Measurements from ENCODE around the gene KRT71.
"Not testable (repeated sequence)": the region's sequence is repeated elsewhere in the genome, so short reads cannot be mapped to it uniquely, and the experiment has no call there.

KRT71 gene

GRCh38 chr12:52598966-52599365, 46.0 kb upstream of the KRT71 start:
- H3K36me3 ChIP-seq (ENCODE audit: insufficient read depth, low read length), result no peaks in the 10 kb centered on the region
- H3K79me2 ChIP-seq (ENCODE audit: insufficient read depth, low read length), result no peaks in the 10 kb centered on the region
- H3K4me2 ChIP-seq (ENCODE audit: low read depth, low read length, poor library complexity, severe bottlenecking), result no peak overlapping the region
- no peaks in the 10 kb centered on the region for H4K20me1 ChIP-seq (ENCODE audit: insufficient read depth, low read length, poor library complexity, severe bottlenecking)
- H2AFZ ChIP-seq (ENCODE audit: low read length), result no peak overlapping the region
- H3K4me3 ChIP-seq (ENCODE audit: low read length, poor library complexity, severe bottlenecking), result no peak overlapping the region
- no peaks in the 10 kb centered on the region for H3K9me3 ChIP-seq (ENCODE audit: insufficient read depth, low read depth, low read length)
- H3K9ac ChIP-seq (ENCODE audit: low read depth, low read length, poor library complexity, severe bottlenecking), result no peak overlapping the region
- H3F3A ChIP-seq (ENCODE audit: low read depth), result no peaks in the 10 kb centered on the region
- TF ChIP-seq, protein P1, sequence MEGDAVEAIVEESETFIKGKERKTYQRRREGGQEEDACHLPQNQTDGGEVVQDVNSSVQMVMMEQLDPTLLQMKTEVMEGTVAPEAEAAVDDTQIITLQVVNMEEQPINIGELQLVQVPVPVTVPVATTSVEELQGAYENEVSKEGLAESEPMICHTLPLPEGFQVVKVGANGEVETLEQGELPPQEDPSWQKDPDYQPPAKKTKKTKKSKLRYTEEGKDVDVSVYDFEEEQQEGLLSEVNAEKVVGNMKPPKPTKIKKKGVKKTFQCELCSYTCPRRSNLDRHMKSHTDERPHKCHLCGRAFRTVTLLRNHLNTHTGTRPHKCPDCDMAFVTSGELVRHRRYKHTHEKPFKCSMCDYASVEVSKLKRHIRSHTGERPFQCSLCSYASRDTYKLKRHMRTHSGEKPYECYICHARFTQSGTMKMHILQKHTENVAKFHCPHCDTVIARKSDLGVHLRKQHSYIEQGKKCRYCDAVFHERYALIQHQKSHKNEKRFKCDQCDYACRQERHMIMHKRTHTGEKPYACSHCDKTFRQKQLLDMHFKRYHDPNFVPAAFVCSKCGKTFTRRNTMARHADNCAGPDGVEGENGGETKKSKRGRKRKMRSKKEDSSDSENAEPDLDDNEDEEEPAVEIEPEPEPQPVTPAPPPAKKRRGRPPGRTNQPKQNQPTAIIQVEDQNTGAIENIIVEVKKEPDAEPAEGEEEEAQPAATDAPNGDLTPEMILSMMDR (conservative IDR thresholded peaks at IDR 0.05; ENCODE audit: low read length), result no peak
- no peak for TF ChIP-seq EZH2phosphoT487 (IDR thresholded peaks at IDR 0.05; ENCODE audit: borderline replicate concordance)
- H3K9me2 ChIP-seq (replicated peaks; ENCODE audit: low read depth, low read length), result no peaks in the 10 kb centered on the region
- no peaks in the 10 kb centered on the region for H3K4me1 ChIP-seq (ENCODE audit: insufficient read depth, low read length, poor library complexity, severe bottlenecking)
- no peaks in the 10 kb centered on the region for H3K27me3 ChIP-seq (ENCODE audit: insufficient read depth, low read length, poor library complexity, severe bottlenecking)

DNA sequence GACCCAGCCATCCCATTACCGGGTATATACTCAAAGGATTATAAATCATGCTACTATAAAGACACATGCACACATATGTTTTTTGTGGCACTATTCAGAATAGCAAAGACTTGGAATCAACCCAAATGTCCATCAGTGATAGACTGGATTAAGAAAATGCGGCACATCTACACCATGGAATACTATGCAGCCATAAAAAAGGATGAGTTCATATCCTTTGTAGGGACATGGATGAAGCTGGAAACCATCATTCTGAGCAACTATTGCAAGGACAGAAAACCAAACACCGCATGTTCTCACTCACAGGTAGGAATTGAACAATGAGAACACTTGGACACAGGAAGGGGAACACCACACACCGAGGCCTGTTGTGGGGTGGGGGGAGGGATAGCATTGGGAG, 41.3 kb upstream of the KRT71 start:
- H3K4me3 ChIP-seq (ENCODE audit: low read length, poor library complexity, severe bottlenecking); H3K36me3 ChIP-seq (ENCODE audit: insufficient read depth, low read length); H2AFZ ChIP-seq (ENCODE audit: low read length); H3K9me2 ChIP-seq (replicated peaks; ENCODE audit: low read depth, low read length); H3K79me2 ChIP-seq (ENCODE audit: insufficient read depth, low read length); H4K20me1 ChIP-seq (ENCODE audit: insufficient read depth, low read length, poor library complexity, severe bottlenecking); H3F3A ChIP-seq (ENCODE audit: low read depth); H3K4me1 ChIP-seq (ENCODE audit: insufficient read depth, low read length, poor library complexity, severe bottlenecking); H3K9me3 ChIP-seq (ENCODE audit: insufficient read depth, low read depth, low read length); H3K4me2 ChIP-seq (ENCODE audit: low read depth, low read length, poor library complexity, severe bottlenecking); H3K9ac ChIP-seq (ENCODE audit: low read depth, low read length, poor library complexity, severe bottlenecking); H3K27me3 ChIP-seq (ENCODE audit: insufficient read depth, low read length, poor library complexity, severe bottlenecking): not testable (repeated sequence)

DNA sequence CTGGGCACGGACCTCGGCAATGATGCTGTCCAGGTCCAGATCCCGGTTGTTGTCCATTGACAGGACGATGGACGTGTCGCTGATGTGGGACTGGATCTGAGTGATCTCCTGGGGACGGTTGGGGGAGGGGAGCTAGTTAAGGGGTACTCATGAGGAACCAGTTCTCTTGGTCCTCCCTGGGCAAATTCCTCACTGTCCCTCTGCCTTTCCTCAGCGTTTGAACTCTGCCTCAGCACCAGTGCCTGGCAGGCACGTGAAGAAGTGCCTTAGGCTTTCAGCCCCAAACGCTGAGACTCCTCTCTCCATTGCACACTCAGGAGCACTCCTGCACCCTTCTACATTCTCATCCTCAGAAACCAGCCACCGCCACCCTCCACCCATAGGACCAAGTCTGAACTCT, 38.6 kb upstream of the KRT71 start:
- Histone ChIP-seq H3K4me1 (ENCODE audit: insufficient read depth, low read length, poor library complexity, severe bottlenecking) (peaks cover 15% of the 10 kb centered on the region), H3K9me3 (ENCODE audit: insufficient read depth, low read depth, low read length) (no peaks in the 10 kb centered on the region), H3K79me2 (ENCODE audit: insufficient read depth, low read length) (no peaks in the 10 kb centered on the region), H3F3A (ENCODE audit: low read depth) (no peaks in the 10 kb centered on the region), H4K20me1 (ENCODE audit: insufficient read depth, low read length, poor library complexity, severe bottlenecking) (no peaks in the 10 kb centered on the region), H3K36me3 (ENCODE audit: insufficient read depth, low read length) (no peaks in the 10 kb centered on the region), H3K4me2 (ENCODE audit: low read depth, low read length, poor library complexity, severe bottlenecking) (no peak overlapping the region), H3K4me3 (ENCODE audit: low read length, poor library complexity, severe bottlenecking) (no peak overlapping the region), H3K9ac (ENCODE audit: low read depth, low read length, poor library complexity, severe bottlenecking) (peak overlapping the region; percentile 10), H3K27me3 (ENCODE audit: insufficient read depth, low read length, poor library complexity, severe bottlenecking) (no peaks in the 10 kb centered on the region), H3K9me2 (replicated peaks; ENCODE audit: low read depth, low read length) (no peaks in the 10 kb centered on the region), H2AFZ (ENCODE audit: low read length) (no peak overlapping the region)
- TF ChIP-seq, protein P1 (conservative IDR thresholded peaks at IDR 0.05; ENCODE audit: low read length), result no peak
- no peak for TF ChIP-seq EZH2phosphoT487 (IDR thresholded peaks at IDR 0.05; ENCODE audit: borderline replicate concordance)

DNA sequence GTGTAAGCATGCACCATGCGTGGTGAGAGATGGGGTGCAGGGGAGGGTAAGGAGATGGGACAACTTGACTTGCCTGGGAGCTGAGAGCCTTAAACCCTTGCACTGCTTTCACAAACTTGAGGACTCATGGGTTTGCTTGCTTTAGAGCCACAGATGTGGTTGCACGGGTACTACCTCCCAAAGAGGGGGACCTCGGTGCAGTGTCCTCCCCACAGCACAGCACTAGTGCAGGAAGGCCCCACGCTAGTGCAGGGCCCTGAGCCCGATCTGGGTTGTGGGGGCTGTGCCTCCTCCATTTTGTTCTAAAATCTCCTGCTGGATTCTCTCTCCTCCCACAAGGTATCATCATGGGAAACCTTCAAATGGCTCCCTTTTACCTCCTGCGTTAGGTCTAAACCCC, 37.1 kb upstream of the KRT71 start:
- Histone ChIP-seq H3K9me2 (replicated peaks; ENCODE audit: low read depth, low read length) (no peaks in the 10 kb centered on the region), H3F3A (ENCODE audit: low read depth) (no peaks in the 10 kb centered on the region), H3K9ac (ENCODE audit: low read depth, low read length, poor library complexity, severe bottlenecking) (no peak overlapping the region), H3K27me3 (ENCODE audit: insufficient read depth, low read length, poor library complexity, severe bottlenecking) (no peaks in the 10 kb centered on the region), H3K4me3 (ENCODE audit: low read length, poor library complexity, severe bottlenecking) (no peak overlapping the region), H3K4me1 (ENCODE audit: insufficient read depth, low read length, poor library complexity, severe bottlenecking) (peaks cover 30% of the 10 kb centered on the region), H2AFZ (ENCODE audit: low read length) (no peak overlapping the region), H3K36me3 (ENCODE audit: insufficient read depth, low read length) (no peaks in the 10 kb centered on the region), H3K4me2 (ENCODE audit: low read depth, low read length, poor library complexity, severe bottlenecking) (no peak overlapping the region), H4K20me1 (ENCODE audit: insufficient read depth, low read length, poor library complexity, severe bottlenecking) (no peaks in the 10 kb centered on the region), H3K9me3 (ENCODE audit: insufficient read depth, low read depth, low read length) (no peaks in the 10 kb centered on the region), H3K79me2 (ENCODE audit: insufficient read depth, low read length) (no peaks in the 10 kb centered on the region)
- TF ChIP-seq, protein P1 (conservative IDR thresholded peaks at IDR 0.05; ENCODE audit: low read length), result no peak
- no peak for TF ChIP-seq EZH2phosphoT487 (IDR thresholded peaks at IDR 0.05; ENCODE audit: borderline replicate concordance)

Data from Loucy (cell line).